OCI-LY7 (cell line): ENCODE data around the gene AGPAT2. TPM values are rescaled to one million over a fixed set of nuclear protein-coding genes. Genes with fewer than 3 reads are reported as not detected.

ENCODE experiments used
- BruUV-seq: library from RNA; stranded (reverse); fragments of 400-500 nt; replicated peaks from 2 replicates; lab custom pipeline; 2021; lab: Mats Ljungman, UMichigan
- CTCF ChIA-PET: fragments of 300-600 bp; sonication (Branson Sonifier 250); formaldehyde crosslinking; loops from one replicate; lab custom pipeline; 2022; ENCODE audit warnings: antibody characterized with exemption; ENCODE audit not compliant: unreplicated experiment; lab: Charles Lee
- POLR2A ChIA-PET: fragments of 300-600 bp; sonication (Branson Sonifier 250); formaldehyde crosslinking; loops from one replicate; lab custom pipeline; 2022; ENCODE audit warnings: antibody characterized with exemption; lab: Charles Lee
- DNase-seq: peaks from one replicate; pipeline ENCODE4 v3.0.0-alpha.2; 2015; ENCODE audit warnings: low spot score
- H2AFZ ChIP-seq: fragments of 200-600 bp; sonication (generic), shearing (Covaris generic); 2 replicates; pipeline ENCODE4 v1.6.1; 2014; ENCODE audit warnings: mild to moderate bottlenecking, antibody characterized with exemption, low read length, moderate library complexity
- H3K27ac ChIP-seq: fragments of 200-600 bp; sonication (generic); 2 replicates; pipeline ENCODE4 v1.5.1; 2014; ENCODE audit warnings: mixed run types, low read depth, mild to moderate bottlenecking, moderate library complexity, low read length, inconsistent platforms; ENCODE audit not compliant: poor library complexity, severe bottlenecking
- H3K36me3 ChIP-seq: fragments of 200-600 bp; sonication (generic); 2 replicates; pipeline ENCODE4 v1.6.1; 2014; ENCODE audit warnings: mild to moderate bottlenecking, antibody characterized with exemption, low read length, moderate library complexity, mixed read lengths; ENCODE audit not compliant: insufficient read depth
- H3K4me1 ChIP-seq: fragments of 200-600 bp; sonication (generic); 2 replicates; pipeline ENCODE4 v1.5.1; 2014; ENCODE audit warnings: mild to moderate bottlenecking, low read length; ENCODE audit not compliant: insufficient read depth, poor library complexity, severe bottlenecking
- H3K4me2 ChIP-seq: fragments of 200-600 bp; sonication (generic); 2 replicates; pipeline ENCODE4 v1.6.1; 2014; ENCODE audit warnings: mild to moderate bottlenecking, low read length
- H3K4me3 ChIP-seq: fragments of 200-600 bp; sonication (generic); 2 replicates; pipeline ENCODE4 v1.5.1; 2014; ENCODE audit warnings: mild to moderate bottlenecking, low read depth, low read length; ENCODE audit not compliant: poor library complexity, severe bottlenecking
- H3K79me2 ChIP-seq: fragments of 200-600 bp; sonication (generic); 2 replicates; pipeline ENCODE4 v1.6.1; 2016; ENCODE audit warnings: low read depth, mild to moderate bottlenecking, low read length, moderate library complexity, mixed read lengths; ENCODE audit not compliant: insufficient read depth
- H3K9me2 ChIP-seq: fragments of 200-600 bp; sonication (generic); 2 replicates; pipeline ENCODE4 v1.6.1; 2016; ENCODE audit warnings: mild to moderate bottlenecking, low read length, mixed read lengths; ENCODE audit not compliant: insufficient read depth
- H3K9me3 ChIP-seq: fragments of 200-600 bp; sonication (generic); 2 replicates; pipeline ENCODE4 v1.6.1; 2014; ENCODE audit warnings: mild to moderate bottlenecking, mixed run types, low read length, mixed read lengths
- H4K20me1 ChIP-seq: fragments of 200-600 bp; sonication (generic); 2 replicates; pipeline ENCODE4 v1.6.1; 2014; ENCODE audit warnings: mild to moderate bottlenecking, antibody characterized with exemption, low read length, moderate library complexity, mixed read lengths; ENCODE audit not compliant: insufficient read depth
- EZH2phosphoT487 ChIP-seq: fragments of 200-600 bp; sonication (generic); IDR thresholded peaks from 2 replicates; pipeline ENCODE4 v1.6.1; 2018; ENCODE audit warnings: low read depth, borderline replicate concordance, mild to moderate bottlenecking, mixed run types, antibody characterized with exemption, low read length, moderate library complexity, mixed read lengths
- intact Hi-C: fragments of 100-400 bp; cut with micrococcal nuclease; formaldehyde crosslinking; loops from one replicate; pipeline ENCODE4 v1.10.0; 2022; ENCODE audit not compliant: unreplicated experiment
- total RNA-seq, 2 experiments: library from RNA; depleted of rRNA in 1 of 2; stranded (reverse); fragments of >200 nt in 1 of 2; shearing (Covaris generic) in 1 of 2; gene quantifications; 2 replicates each; pipeline ENCODE4 v1.2.3, GENCODE V29; 2014 to 2022
- TF ChIP-seq, protein P1 (sequence below): fragments of 200-600 bp; sonication (generic); conservative IDR thresholded peaks from 2 replicates; pipeline ENCODE4 v1.5.1; 2014; ENCODE audit warnings: mild to moderate bottlenecking, antibody characterized with exemption, low read length, moderate library complexity, mixed read lengths

AGPAT2 gene
- total RNA-seq, 2 experiments from 2014 or later: 18.3 to 20.8 TPM

DNA sequence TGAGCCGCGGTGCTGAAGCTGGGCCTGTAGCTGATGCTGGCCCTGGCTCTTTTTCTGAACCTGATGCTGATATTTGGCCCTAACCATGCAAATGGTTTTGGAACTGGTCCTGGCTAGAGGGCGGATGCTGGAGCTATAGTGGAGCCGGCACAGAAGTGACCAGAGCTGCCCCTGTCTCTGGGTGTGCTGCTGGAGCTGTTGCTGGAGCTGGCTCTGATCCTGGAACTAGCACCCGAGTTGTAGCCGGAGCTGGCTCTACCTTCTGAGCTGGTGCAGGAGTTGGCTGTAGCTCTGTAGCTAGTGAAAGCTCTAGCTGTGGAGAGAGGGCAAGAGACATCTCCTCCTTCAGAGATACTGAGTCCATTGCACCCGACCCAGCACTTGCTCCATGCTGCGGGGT is 42.7 kb upstream of the AGPAT2 start:
- Histone ChIP-seq H3K9me2 (no peaks in the 10 kb centered on the region), H3K9me3 (no peaks in the 10 kb centered on the region), H3K27ac (no peak overlapping the region), H3K36me3 (peaks cover 30% of the 10 kb centered on the region), H3K79me2 (peaks cover 40% of the 10 kb centered on the region), H3K4me3 (no peak overlapping the region), H4K20me1 (peaks cover 24% of the 10 kb centered on the region), H3K4me1 (peaks cover 26% of the 10 kb centered on the region), H3K4me2 (peak overlapping the region; percentile 76; the same call in 1 of the 2 replicates), H2AFZ (no peak overlapping the region)
- BruUV-seq: no TSS peak
- no peak for DNase-seq
- POLR2A ChIA-PET: interaction anchor here (1.2 kb wide), 1 partner anchor 262 kb away, joined by 3 read pairs; the partner anchor contains the start of gene PAXX
- TF ChIP-seq EZH2phosphoT487: no peak
- TF ChIP-seq, protein P1, sequence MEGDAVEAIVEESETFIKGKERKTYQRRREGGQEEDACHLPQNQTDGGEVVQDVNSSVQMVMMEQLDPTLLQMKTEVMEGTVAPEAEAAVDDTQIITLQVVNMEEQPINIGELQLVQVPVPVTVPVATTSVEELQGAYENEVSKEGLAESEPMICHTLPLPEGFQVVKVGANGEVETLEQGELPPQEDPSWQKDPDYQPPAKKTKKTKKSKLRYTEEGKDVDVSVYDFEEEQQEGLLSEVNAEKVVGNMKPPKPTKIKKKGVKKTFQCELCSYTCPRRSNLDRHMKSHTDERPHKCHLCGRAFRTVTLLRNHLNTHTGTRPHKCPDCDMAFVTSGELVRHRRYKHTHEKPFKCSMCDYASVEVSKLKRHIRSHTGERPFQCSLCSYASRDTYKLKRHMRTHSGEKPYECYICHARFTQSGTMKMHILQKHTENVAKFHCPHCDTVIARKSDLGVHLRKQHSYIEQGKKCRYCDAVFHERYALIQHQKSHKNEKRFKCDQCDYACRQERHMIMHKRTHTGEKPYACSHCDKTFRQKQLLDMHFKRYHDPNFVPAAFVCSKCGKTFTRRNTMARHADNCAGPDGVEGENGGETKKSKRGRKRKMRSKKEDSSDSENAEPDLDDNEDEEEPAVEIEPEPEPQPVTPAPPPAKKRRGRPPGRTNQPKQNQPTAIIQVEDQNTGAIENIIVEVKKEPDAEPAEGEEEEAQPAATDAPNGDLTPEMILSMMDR: no peak
- CTCF ChIA-PET: no interaction called here
- intact Hi-C loops: no loop called here

DNA sequence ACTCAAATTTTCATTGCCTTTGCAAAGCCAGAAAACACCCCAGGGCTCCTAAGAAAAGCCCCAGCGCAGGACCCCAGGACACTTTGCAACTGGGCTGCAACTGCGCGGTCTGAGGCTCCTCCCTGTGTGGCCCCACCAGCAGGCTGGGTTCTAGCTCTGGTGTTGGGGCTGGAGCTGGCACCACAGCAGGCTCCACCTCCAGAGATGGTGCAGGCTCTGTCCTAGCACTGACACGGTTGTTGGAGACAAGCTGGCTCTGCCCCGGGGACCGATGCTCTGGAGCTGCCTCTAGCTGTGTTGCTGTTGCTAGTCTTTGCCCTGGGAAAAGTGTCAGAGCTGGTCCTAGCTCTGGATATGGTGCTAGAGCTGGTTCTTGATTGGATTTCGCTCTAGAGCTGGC is 41.9 kb upstream of the AGPAT2 start:
- H3K79me2 ChIP-seq: peaks cover 41% of the 10 kb centered on the region
- intact Hi-C loops: no loop called here
- H3K4me3 ChIP-seq: peak overlapping the region; percentile 100
- ChIA-PET POLR2A (interaction anchor here (0.6 to 1.2 kb wide), 3 partner anchors 11 to 824 kb away, joined by 3 to 4 read pairs (median 3); partner anchors contain the start of gene PAXX), CTCF (interaction anchor here (0.6 kb wide), 2 partner anchors 43 to 303 kb away, joined by 5 read pairs; no protein-coding TSS in a partner anchor)
- H3K27ac ChIP-seq: no peak overlapping the region
- no TSS peak for BruUV-seq
- DNase-seq: peak; percentile 30
- peaks cover 24% of the 10 kb centered on the region for H4K20me1 ChIP-seq
- H3K9me2 ChIP-seq: no peaks in the 10 kb centered on the region
- TF ChIP-seq, protein P1: no peak
- no peak for TF ChIP-seq EZH2phosphoT487
- peaks cover 32% of the 10 kb centered on the region for H3K4me1 ChIP-seq
- H2AFZ ChIP-seq: no peak overlapping the region
- peaks cover 37% of the 10 kb centered on the region for H3K36me3 ChIP-seq
- H3K9me3 ChIP-seq: no peaks in the 10 kb centered on the region
- peak overlapping the region; percentile 76 for H3K4me2 ChIP-seq

DNA sequence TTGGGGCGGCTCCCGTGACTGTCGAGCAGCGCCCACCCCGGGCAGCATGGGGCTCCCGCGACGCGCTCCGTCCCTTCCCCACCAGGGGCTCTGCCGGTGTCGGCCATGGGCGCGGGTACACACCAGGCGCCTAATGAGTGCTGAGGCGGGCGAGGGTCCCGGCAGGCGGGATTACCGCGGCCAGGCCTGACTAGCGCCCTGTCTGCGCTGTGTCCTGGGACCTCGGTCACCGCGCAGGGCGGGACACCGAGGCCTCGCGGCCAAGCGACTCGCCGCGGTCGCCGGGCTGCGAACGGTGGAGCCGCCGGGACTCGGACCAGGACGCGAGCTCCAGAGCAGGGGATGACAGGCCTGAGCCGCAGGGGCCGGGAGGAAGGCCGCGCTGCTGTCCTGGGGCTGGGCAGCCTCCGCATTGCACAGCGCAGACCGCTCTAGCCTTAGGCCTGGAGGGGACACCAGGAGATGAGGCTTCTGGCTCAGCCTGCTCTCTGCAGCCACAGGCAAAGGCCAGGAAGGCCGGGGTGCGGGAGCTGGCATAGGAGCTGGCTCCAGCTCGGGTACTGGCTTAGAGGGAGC is 41.4 kb upstream of the AGPAT2 start:
- Histone ChIP-seq H3K79me2 (peaks cover 41% of the 10 kb centered on the region), H4K20me1 (peaks cover 26% of the 10 kb centered on the region), H2AFZ (peak overlapping the region; percentile 60), H3K9me3 (no peaks in the 10 kb centered on the region), H3K4me2 (peak overlapping the region; percentile 76), H3K36me3 (peaks cover 42% of the 10 kb centered on the region), H3K4me1 (peaks cover 32% of the 10 kb centered on the region), H3K4me3 (peak overlapping the region; percentile 100), H3K27ac (peak overlapping the region; percentile 6), H3K9me2 (no peaks in the 10 kb centered on the region)
- TF ChIP-seq, protein P1: no peak
- TF ChIP-seq EZH2phosphoT487: no peak
- ChIA-PET POLR2A (interaction anchor here (0.6 to 0.7 kb wide), 2 partner anchors 10 to 824 kb away, joined by 3 to 4 read pairs; no protein-coding TSS in a partner anchor), CTCF (interaction anchor here (0.6 kb wide), 1 partner anchor 303 kb away, joined by 5 read pairs; no protein-coding TSS in a partner anchor)
- BruUV-seq: no TSS peak
- peak; percentile 32 for DNase-seq
- intact Hi-C loops: no loop called here
